ENCODE data around the gene RTKN. TPM values are rescaled to one million over a fixed set of nuclear protein-coding genes. Genes with fewer than 3 reads are reported as not detected.

The RTKN gene
- total and polyA plus RNA-seq, 4 donors, result 21.9 to 46.0 (median 30.6) TPM

DNA sequence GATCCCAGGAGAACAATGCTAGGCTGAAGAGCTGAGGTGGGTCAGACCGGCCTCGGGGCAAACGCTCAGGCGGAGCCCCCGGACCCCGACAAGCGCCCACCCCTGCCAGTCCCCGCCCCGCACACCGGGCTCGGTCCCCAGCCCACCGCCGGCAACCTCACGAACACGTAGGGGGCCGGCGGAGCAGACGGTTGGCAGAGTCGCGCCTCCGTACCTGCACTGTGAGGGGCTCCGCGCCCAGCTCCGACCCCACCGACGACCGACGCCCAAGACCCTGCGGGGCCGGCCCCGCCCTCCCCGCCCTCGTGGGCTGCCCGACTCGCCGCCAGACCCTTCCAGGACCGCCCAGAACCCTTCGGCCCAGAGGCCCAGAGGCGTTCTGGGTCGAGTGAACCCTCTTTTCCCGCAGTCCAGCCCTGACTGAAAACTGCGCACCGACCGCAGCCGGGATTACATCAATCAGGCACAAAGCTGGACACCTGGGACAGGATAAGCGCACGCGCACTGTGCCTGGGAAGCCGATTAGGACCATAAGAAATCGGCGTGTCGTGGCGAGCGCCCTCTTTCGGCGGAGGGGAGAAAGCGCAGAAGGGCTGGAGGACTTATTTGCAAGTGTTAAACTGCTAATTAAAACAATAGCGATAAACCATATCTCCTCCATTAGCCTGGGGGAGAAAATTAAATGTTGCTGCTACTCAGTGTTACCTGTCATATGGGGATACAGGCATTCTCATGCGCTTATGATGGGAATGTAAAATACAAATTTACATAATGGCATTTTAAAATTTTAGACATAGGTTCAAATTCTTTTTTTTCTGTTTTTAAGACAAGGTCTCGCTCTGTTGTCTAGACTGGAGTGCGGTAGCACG, 49.9 kb downstream of the RTKN start:
- Histone ChIP-seq H3K9me3 (ENCODE audit: control insufficient read depth in 4 of 4, insufficient read depth in 3 of 4, low read length in 3 of 4) (no peaks in the 10 kb centered on the region), H3K4me1 (ENCODE audit: control insufficient read depth in 5 of 5, insufficient read depth in 5 of 5, low read length in 5 of 5) (peaks cover 5 to 35% (median 14%) of the 10 kb centered on the region in 5 donors), H3K4me3 (peak overlapping the region; percentile 93), H3K27ac (ENCODE audit: low read depth in 1 of 2, low read length in 1 of 2) (peak overlapping the region; percentile 87 to 98), H3K27me3 (ENCODE audit: control insufficient read depth in 3 of 3, insufficient read depth in 3 of 3, low read length in 2 of 3) (no peaks in the 10 kb centered on the region), H3K9ac (ENCODE audit: insufficient read depth in 1 of 2, low read length in 2 of 2) (peak overlapping the region; percentile 89 to 90), H3K36me3 (ENCODE audit: control insufficient read depth in 4 of 4, insufficient read depth in 4 of 4, low read length in 4 of 4) (peaks cover 0 to 2% (median 0%) of the 10 kb centered on the region in 4 donors)
- ATAC-seq (ENCODE audit: insufficient read depth, low FRiP score) (peak; percentile 93), DNase-seq (peak; percentile 94 to 95 (median 95))
- 2% methylated on average over 53 to 62 of the region's 62 CpGs for WGBS, 2 donors
- TF ChIP-seq, protein P1, sequence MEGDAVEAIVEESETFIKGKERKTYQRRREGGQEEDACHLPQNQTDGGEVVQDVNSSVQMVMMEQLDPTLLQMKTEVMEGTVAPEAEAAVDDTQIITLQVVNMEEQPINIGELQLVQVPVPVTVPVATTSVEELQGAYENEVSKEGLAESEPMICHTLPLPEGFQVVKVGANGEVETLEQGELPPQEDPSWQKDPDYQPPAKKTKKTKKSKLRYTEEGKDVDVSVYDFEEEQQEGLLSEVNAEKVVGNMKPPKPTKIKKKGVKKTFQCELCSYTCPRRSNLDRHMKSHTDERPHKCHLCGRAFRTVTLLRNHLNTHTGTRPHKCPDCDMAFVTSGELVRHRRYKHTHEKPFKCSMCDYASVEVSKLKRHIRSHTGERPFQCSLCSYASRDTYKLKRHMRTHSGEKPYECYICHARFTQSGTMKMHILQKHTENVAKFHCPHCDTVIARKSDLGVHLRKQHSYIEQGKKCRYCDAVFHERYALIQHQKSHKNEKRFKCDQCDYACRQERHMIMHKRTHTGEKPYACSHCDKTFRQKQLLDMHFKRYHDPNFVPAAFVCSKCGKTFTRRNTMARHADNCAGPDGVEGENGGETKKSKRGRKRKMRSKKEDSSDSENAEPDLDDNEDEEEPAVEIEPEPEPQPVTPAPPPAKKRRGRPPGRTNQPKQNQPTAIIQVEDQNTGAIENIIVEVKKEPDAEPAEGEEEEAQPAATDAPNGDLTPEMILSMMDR (IDR thresholded peaks at IDR 0.05; ENCODE audit: control extremely low read depth, extremely low read depth), result peak; percentile 94

DNA sequence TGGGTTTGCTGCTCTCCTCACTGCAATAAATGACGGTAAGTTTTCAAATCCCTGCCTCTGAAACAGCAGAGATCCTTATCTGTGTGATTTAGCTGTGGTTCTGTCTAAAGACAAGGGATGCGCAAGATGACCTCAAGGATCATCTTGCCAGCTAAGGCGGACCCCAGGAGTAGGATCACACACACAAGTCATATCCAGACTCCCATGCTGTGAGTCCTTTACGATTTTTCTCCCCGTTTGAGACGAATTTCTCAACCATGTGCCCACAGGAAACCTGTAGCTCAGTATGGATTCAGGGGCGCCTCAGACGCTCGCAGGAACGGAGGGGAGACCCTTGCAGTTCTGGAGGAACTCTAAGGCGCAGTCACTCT, 50.5 kb downstream of the RTKN start:
- Histone ChIP-seq H3K9me3 (ENCODE audit: control insufficient read depth in 4 of 4, insufficient read depth in 3 of 4, low read length in 3 of 4) (no peaks in the 10 kb centered on the region), H3K36me3 (ENCODE audit: control insufficient read depth in 4 of 4, insufficient read depth in 4 of 4, low read length in 4 of 4) (peaks cover 0 to 2% (median 0%) of the 10 kb centered on the region in 4 donors), H3K27me3 (ENCODE audit: control insufficient read depth in 3 of 3, insufficient read depth in 3 of 3, low read length in 2 of 3) (no peaks in the 10 kb centered on the region), H3K4me3 (peak overlapping the region; percentile 93), H3K9ac (ENCODE audit: insufficient read depth in 1 of 2, low read length in 2 of 2) (peak overlapping the region; percentile 72 to 90), H3K27ac (ENCODE audit: low read depth in 1 of 2, low read length in 1 of 2) (peak overlapping the region; percentile 87 to 98), H3K4me1 (ENCODE audit: control insufficient read depth in 5 of 5, insufficient read depth in 5 of 5, low read length in 5 of 5) (peaks cover 5 to 38% (median 14%) of the 10 kb centered on the region in 5 donors)
- peak in 1 of 3 donors; percentile 39 for DNase-seq
- peak; percentile 28 for ATAC-seq (ENCODE audit: insufficient read depth, low FRiP score)
- TF ChIP-seq, protein P1 (IDR thresholded peaks at IDR 0.05; ENCODE audit: control extremely low read depth, extremely low read depth), result no peak
- WGBS, 2 donors, result 0% methylated on average over 11 of the region's 11 CpGs

DNA sequence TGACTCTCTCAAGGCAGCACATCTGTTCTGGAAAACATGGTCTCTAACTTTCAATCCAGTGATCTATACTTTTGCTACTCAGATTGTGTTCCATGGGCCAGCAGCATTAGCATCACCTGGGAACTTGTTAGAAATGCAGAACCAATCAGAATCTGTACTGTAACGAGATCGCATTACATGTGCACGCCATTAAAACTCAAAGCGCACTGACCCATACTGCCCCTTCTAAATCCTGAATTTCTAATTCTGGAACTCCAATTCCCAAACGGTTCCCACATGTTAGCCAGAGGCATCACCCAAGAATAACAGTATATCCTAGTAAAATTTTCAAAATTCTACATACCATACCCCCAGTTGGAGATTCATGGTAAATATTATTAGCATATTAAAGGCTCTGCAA, 51.1 kb downstream of the RTKN start:
- H3K27ac ChIP-seq (ENCODE audit: low read depth in 1 of 2, low read length in 1 of 2), result no peak overlapping the region
- no peak overlapping the region for H3K9ac ChIP-seq (ENCODE audit: insufficient read depth in 1 of 2, low read length in 2 of 2)
- peaks cover 5 to 38% (median 14%) of the 10 kb centered on the region in 5 donors for H3K4me1 ChIP-seq (ENCODE audit: control insufficient read depth in 5 of 5, insufficient read depth in 5 of 5, low read length in 5 of 5)
- TF ChIP-seq, protein P1 (IDR thresholded peaks at IDR 0.05; ENCODE audit: control extremely low read depth, extremely low read depth), result no peak
- WGBS, 2 donors, result 51 to 66% methylated on average over 5 of the region's 5 CpGs
- H3K4me3 ChIP-seq, result no peak overlapping the region
- ATAC-seq (ENCODE audit: insufficient read depth, low FRiP score) (no peak), DNase-seq (no peak)
- no peaks in the 10 kb centered on the region for H3K27me3 ChIP-seq (ENCODE audit: control insufficient read depth in 3 of 3, insufficient read depth in 3 of 3, low read length in 2 of 3)
- H3K36me3 ChIP-seq (ENCODE audit: control insufficient read depth in 4 of 4, insufficient read depth in 4 of 4, low read length in 4 of 4), result peaks cover 0 to 2% (median 0%) of the 10 kb centered on the region in 4 donors
- no peaks in the 10 kb centered on the region for H3K9me3 ChIP-seq (ENCODE audit: control insufficient read depth in 4 of 4, insufficient read depth in 3 of 4, low read length in 3 of 4)

All from lung (tissue), 12 donors.